Suprapubic skin (tissue), 4 donors: Measurements from ENCODE around the gene PPP1R9A. TPM values are rescaled to one million over a fixed set of nuclear protein-coding genes. Genes with fewer than 3 reads are reported as not detected.

ENCODE experiments used
- DNase-seq, 2 donors: peaks; one replicate each; pipeline ENCODE4 v3.0.0-alpha.2; 2019; ENCODE audit warnings: low spot score in 2 of 2
- H3K27ac ChIP-seq: fragments of 200-600 bp; sonication (generic); one replicate; pipeline ENCODE4 v1.5.1; 2019
- H3K27me3 ChIP-seq: fragments of 200-600 bp; sonication (generic); one replicate; pipeline ENCODE4 v1.5.1; 2019
- H3K36me3 ChIP-seq: fragments of 200-600 bp; sonication (generic); one replicate; pipeline ENCODE4 v1.5.1; 2019
- H3K4me1 ChIP-seq: fragments of 200-600 bp; sonication (generic); one replicate; pipeline ENCODE4 v1.5.1; 2019
- H3K4me3 ChIP-seq: fragments of 200-600 bp; sonication (generic); one replicate; pipeline ENCODE4 v1.5.1; 2019; ENCODE audit warnings: mild to moderate bottlenecking
- H3K9me3 ChIP-seq: fragments of 200-600 bp; sonication (generic); one replicate; pipeline ENCODE4 v1.5.1; 2019
- CTCF ChIP-seq, 2 donors: fragments of 200-600 bp in 1 of 2; fragments of 450-650 bp in 1 of 2; sonication (generic) in 1 of 2; IDR thresholded peaks; one replicate each; pipeline ENCODE4 v1.5.1; 2016 to 2019; ENCODE audit warnings: antibody characterized with exemption in 2 of 2, mild to moderate bottlenecking in 1 of 2, moderate library complexity in 1 of 2
- EP300 ChIP-seq: sonication (generic); formaldehyde crosslinking; IDR thresholded peaks from one replicate; pipeline ENCODE4 v1.6.1; 2017; ENCODE audit warnings: antibody characterized with exemption
- POLR2A ChIP-seq, 2 donors: fragments of 450-650 bp; IDR thresholded peaks; one replicate each; pipeline ENCODE4 v1.6.1; 2017; ENCODE audit warnings: antibody characterized with exemption in 2 of 2, mild to moderate bottlenecking in 2 of 2, moderate library complexity in 2 of 2
- POLR2AphosphoS5 ChIP-seq, 3 donors: sonication (generic); formaldehyde crosslinking; IDR thresholded peaks; one replicate each; pipeline ENCODE4 v1.6.1; 2017; ENCODE audit warnings: antibody characterized with exemption in 3 of 3
- WGBS: methylation state at CpG from one replicate; pipeline ENCODE4 v1.1.5; 2018; 5-methylcytosine and 5-hydroxymethylcytosine counted together
- total RNA-seq, 4 donors: library from RNA; depleted of rRNA; stranded (reverse); fragments of >200 nt; gene quantifications; one replicate each; pipeline ENCODE4 v1.1.0, GENCODE V29; 2016

PPP1R9A gene
- total RNA-seq, 4 donors from 2014 or later, result 0.49 to 8.6 (median 2.5) TPM

DNA sequence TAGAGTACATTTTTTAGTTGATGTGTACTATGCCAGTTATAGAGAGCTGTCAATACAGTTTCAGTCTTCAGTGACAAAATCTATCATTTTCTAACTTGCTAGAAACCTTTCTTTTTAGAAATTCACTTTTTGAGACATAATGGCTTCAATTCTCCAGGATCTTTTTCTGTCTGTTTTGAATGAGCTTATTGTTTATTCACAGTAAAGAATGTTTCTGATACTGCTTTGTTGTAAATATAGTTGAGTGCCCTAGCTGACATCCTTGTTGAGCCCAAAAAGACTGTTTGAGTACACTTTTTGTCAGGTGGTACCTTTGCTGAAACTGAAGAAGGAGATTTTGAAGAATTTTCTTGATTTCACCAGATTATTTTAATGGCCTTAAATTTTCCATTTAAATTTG, 139.9 kb downstream of the PPP1R9A start:
- no peak for TF ChIP-seq POLR2AphosphoS5 (IDR thresholded peaks at IDR 0.05)
- TF ChIP-seq CTCF (IDR thresholded peaks at IDR 0.05), result no peak
- TF ChIP-seq POLR2A (IDR thresholded peaks at IDR 0.05), result no peak
- no peak for TF ChIP-seq EP300
- no peak overlapping the region for H3K27ac ChIP-seq
- no peaks in the 10 kb centered on the region for H3K4me1 ChIP-seq
- no peaks in the 10 kb centered on the region for H3K27me3 ChIP-seq
- H3K9me3 ChIP-seq, result no peaks in the 10 kb centered on the region
- H3K4me3 ChIP-seq, result no peak overlapping the region
- no peaks in the 10 kb centered on the region for H3K36me3 ChIP-seq
- no peak for DNase-seq

DNA sequence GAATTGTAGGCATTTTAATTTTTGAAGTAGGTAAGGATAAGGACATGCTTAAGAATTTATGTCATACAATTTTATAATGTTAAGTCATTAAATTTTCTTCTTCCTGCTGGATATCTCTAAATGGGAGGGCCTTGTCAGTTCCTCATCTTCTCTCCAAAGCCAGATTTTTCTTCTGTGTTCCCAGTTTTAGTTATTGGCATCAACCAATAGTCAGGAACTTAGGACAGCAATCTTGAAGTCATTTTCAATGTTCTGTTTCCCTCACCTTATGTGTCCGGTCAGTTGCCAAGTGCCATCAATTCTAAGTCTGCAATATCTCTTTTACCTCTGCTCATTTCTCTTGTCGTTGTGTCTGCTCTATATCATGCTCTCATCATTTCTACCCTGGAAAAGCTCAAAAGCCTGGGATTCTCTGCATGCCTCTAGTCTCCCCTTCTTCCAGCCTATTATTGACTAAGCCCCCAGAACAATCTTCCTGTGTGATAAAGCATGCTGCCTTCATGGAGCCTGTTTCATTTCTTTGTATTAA, 145.2 kb downstream of the PPP1R9A start:
- TF ChIP-seq POLR2A (IDR thresholded peaks at IDR 0.05) (no peak), POLR2AphosphoS5 (IDR thresholded peaks at IDR 0.05) (no peak), CTCF (IDR thresholded peaks at IDR 0.05) (no peak), EP300 (no peak)
- no peaks in the 10 kb centered on the region for H3K9me3 ChIP-seq
- WGBS, result 93% methylated on average over 2 of the region's 2 CpGs
- no peaks in the 10 kb centered on the region for H3K36me3 ChIP-seq
- DNase-seq, result no peak
- no peak overlapping the region for H3K4me3 ChIP-seq
- H3K27ac ChIP-seq, result no peak overlapping the region
- no peaks in the 10 kb centered on the region for H3K27me3 ChIP-seq
- H3K4me1 ChIP-seq, result no peaks in the 10 kb centered on the region

DNA sequence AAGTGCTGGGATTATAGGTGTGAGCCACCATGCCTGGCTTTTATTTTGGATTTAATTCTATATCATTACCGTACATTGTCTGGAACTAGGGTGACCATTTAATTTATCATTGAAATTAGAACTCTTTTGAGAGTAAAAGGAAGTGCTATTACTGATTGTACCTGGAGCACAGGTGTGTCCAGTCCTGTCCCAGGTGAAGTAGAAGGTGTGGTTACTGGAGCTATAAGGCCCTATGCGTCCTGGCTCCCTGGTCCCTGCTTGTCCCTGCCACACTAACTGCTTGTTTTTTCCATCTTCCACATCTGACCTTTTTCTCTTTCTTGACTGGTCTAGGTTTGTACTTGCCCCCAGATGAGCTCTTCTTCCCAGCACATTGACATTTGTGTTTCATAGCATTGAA, 147.0 kb downstream of the PPP1R9A start:
- Histone ChIP-seq H3K4me3 (no peak overlapping the region), H3K4me1 (no peaks in the 10 kb centered on the region), H3K36me3 (no peaks in the 10 kb centered on the region), H3K9me3 (no peaks in the 10 kb centered on the region), H3K27ac (no peak overlapping the region), H3K27me3 (no peaks in the 10 kb centered on the region)
- WGBS, result 89% methylated on average over 2 of the region's 2 CpGs
- no peak for DNase-seq
- TF ChIP-seq POLR2A (IDR thresholded peaks at IDR 0.05) (no peak), POLR2AphosphoS5 (IDR thresholded peaks at IDR 0.05) (no peak), CTCF (IDR thresholded peaks at IDR 0.05) (no peak), EP300 (no peak)

- no peak overlapping the region for H3K27ac ChIP-seq
- no peak for DNase-seq
These were observed 147.9 kb downstream of the PPP1R9A start for GRCh38 chr7:95055295-95055694.

DNA sequence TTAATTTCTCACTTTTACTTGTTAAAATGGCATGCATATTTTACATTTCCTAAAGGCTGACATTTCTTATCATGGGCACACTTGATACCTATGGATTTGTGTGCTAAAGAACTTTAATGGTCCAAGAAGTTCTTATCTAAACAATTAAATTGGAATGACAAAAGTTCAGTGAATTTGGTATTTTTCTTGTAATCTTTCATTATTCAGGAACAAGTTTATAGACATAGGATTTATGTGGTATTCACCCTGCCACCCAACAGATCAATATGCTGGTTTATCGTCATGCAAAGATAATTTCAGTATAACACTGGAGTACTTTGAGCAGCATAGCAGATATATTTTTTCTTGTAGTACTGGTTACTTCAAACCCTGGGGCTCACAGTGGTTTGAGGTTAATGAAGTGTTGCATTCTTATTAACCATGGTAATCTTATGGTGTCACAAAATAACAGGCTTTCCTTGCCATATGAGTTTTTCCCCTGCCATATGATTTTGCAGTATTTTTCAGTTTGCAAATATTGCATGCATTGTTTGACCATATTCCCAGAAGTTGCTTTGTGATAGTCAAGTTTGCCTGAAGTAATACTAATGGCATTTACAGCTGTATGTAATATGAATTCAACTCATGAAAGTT, 148.8 kb downstream of the PPP1R9A start:
- Histone ChIP-seq H3K36me3 (no peaks in the 10 kb centered on the region), H3K27ac (no peak overlapping the region), H3K27me3 (no peaks in the 10 kb centered on the region), H3K9me3 (no peaks in the 10 kb centered on the region), H3K4me3 (no peak overlapping the region), H3K4me1 (no peaks in the 10 kb centered on the region)
- TF ChIP-seq POLR2AphosphoS5 (IDR thresholded peaks at IDR 0.05) (no peak), POLR2A (IDR thresholded peaks at IDR 0.05) (no peak), EP300 (no peak)
- no peak for DNase-seq
- WGBS, result 74% methylated on average over 1 of the region's 1 CpG

More at GRCh38 chr7:95055295-95055694, 147.9 kb downstream of the PPP1R9A start:
- 37% methylated on average over 1 of the region's 1 CpG for WGBS
- Histone ChIP-seq H3K36me3 (no peaks in the 10 kb centered on the region), H3K4me1 (no peaks in the 10 kb centered on the region), H3K9me3 (no peaks in the 10 kb centered on the region), H3K4me3 (no peak overlapping the region), H3K27me3 (no peaks in the 10 kb centered on the region)
- TF ChIP-seq EP300 (no peak), POLR2A (IDR thresholded peaks at IDR 0.05) (no peak), POLR2AphosphoS5 (IDR thresholded peaks at IDR 0.05) (no peak), CTCF (IDR thresholded peaks at IDR 0.05) (no peak)

DNA sequence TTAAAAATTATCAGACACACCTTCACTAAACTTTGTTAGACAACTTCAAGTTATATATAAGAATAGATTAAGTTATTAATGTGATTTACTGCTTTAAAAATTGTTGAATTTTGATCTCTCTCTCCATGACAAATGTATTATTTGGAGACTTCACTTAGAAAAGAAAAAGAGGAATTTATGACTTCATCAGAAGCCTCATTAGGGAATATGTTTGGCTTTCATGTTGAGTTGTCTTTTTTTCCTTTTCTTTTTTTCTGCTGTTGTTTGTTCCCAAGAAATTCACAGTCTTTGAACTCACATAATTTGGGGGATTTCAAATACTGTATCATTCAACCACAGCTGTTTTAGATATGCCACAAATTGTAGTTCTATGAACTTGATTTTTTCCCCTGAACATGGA, 149.5 kb downstream of the PPP1R9A start:
- no peaks in the 10 kb centered on the region for H3K9me3 ChIP-seq
- TF ChIP-seq EP300, result no peak
- DNase-seq, result no peak

More for the DNA sequence above, 149.5 kb downstream of the PPP1R9A start:
- Histone ChIP-seq H3K4me1 (no peaks in the 10 kb centered on the region), H3K27me3 (no peaks in the 10 kb centered on the region), H3K36me3 (no peaks in the 10 kb centered on the region), H3K27ac (no peak overlapping the region), H3K4me3 (no peak overlapping the region)
